Umbilical cord (tissue), 2 donors: Measurements from ENCODE around the gene CPTP. TPM values are rescaled to one million over a fixed set of nuclear protein-coding genes. Genes with fewer than 3 reads are reported as not detected.
"Not testable (repeated sequence)": the region's sequence is repeated elsewhere in the genome, so short reads cannot be mapped to it uniquely, and the experiment has no call there.

Experiments
- DNase-seq: peaks from one replicate; pipeline ENCODE4 v3.0.0-alpha.2; 2015; ENCODE audit warnings: low spot score
- total RNA-seq: library from RNA; depleted of rRNA; stranded (reverse); fragments of >200 nt; gene quantifications from one replicate; pipeline ENCODE4 v1.2.3, GENCODE V29; 2014; ENCODE audit warnings: low replicate concordance; ENCODE audit not compliant: insufficient read depth

Gene CPTP
- total RNA-seq, 1 donor from 2014 or later = 3.4 TPM

DNA sequence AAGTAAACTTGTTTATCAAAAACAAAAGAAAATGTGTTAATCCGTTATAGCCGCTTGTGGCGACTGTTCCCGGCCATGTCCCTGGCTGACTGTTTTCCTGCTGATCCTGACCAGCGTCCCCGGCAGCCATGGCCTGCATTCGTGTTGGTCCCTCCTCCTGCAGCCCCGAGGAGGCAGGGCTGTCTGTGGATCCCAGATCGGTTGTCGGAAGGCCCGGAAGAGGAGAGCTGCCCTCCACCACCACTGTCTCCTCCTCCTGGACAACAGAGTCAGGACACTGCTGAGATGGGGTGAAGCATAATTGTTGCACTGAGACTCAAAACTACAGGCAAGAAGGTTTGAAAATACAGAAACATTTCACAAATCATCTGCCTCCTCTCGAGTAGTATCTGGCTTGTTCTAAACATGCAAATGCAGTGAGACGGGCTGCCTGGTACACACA lies 37.4 kb downstream of the CPTP start:
- DNase-seq = peak; percentile 93

- no peak for DNase-seq
Observed at GRCh38 chr1:1364266-1364665, 39.7 kb downstream of the CPTP start.

- DNase-seq = no peak
Observed at GRCh38 chr1:1365875-1366698, 41.5 kb downstream of the CPTP start.

DNA sequence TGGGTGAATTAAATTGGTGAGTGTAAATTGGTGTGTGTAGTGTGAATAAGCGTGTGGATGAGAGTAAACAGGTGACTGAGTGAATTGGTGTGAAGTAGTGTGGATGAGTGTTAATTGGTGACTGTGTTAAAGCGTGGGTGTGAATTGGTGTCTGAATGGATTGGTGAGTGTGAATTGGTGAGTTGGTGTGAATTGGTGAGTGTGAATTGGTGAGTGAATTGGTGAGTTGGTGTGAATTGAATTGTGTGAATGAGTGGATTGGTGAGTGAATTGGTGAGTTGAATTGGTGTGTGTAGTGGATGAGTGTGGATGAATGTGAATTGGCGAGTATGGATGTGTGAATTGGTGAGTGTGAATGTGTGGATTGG lies 42.1 kb downstream of the CPTP start:
- DNase-seq = no peak

DNA sequence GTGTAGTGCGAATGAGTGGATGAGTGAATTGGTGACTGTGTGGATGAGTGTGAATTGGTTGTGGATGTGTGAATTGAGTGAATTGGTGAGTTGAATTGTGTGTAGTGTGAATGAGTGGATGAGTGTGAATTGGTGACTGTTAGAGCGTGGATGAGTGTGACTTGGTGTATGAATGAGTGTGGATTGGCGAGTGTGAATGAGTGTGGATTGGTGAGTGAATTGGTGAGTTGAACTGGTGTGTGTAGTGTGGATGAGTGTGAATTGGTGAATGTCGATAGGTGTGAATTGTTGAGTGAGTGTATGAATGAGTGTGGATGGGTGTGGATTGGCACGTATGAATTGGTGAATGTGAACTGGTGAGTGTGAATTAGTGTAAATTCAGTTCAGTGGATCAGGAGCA lies 42.7 kb downstream of the CPTP start:
- no peak for DNase-seq

GRCh38 chr1:1370094-1370493 lies 45.5 kb downstream of the CPTP start:
- not testable (repeated sequence) for DNase-seq

DNA sequence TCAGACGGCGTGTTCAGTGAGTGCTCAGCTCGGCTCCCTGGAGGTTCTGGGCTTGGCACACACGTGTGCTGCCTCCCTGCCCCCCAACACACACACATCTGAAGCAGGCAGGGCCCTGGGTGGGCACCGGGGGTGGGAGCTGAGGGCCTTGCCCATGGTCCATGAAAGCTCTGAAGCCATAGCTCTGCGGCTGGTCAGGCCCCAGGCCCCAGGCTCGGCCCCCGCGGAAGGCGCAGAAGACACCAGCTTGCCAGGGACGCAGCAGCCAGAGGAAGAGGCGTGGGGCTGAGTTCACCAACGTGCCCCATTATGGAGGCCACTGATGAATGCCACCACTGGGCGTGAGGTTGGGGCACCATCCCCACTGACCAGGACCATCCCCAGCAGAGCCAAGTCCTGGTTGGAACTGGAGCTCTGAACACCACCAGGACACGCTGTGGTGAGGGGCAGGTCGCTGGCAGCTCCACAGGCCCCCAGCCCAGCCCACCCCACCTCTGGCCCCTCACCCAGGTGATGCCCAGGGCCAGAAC lies 46.2 kb downstream of the CPTP start:
- no peak for DNase-seq

- DNase-seq = no peak
Observed at GRCh38 chr1:1371364-1371745, 46.8 kb downstream of the CPTP start.

- DNase-seq = no peak
Observed at GRCh38 chr1:1371746-1372711, 47.4 kb downstream of the CPTP start.

DNA sequence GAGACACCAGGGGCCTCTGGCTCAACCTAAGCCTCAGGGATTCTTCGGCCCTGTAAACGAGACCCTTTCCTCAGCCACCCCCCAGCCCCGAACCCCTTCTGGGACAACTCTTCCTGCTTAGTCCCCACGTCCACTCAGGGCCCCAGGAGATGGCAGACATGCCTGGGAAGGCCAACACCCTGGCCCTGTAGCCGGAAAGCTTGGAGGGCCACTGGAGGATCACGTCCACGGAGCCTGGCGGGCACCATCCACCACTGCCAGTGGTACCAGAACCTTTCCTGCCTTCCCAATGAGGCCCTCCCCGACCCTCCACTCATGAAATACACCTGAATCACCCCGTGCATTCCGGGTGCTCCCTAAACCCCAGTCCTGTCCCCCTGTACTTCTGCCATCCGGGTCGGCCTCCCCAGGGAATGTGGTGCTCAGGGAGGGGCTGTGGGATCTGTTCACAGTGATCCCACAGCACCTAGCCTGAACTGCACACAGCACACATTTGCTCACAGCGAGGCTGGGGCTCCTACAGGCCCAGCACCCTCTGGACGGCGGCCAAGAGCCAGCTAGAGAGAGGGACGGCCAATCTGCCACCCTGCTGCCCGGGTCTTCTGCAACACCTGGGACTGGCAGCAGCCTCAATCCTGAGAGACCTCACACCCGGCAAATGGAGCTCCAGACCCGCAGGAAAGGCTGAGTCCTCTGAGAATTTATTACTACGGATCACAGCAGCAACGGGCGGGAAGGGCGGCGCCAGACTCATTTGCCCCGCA lies 48.6 kb downstream of the CPTP start:
- no peak for DNase-seq

GRCh38 chr1:1373815-1374588 lies 49.4 kb downstream of the CPTP start:
- DNase-seq = no peak

DNA sequence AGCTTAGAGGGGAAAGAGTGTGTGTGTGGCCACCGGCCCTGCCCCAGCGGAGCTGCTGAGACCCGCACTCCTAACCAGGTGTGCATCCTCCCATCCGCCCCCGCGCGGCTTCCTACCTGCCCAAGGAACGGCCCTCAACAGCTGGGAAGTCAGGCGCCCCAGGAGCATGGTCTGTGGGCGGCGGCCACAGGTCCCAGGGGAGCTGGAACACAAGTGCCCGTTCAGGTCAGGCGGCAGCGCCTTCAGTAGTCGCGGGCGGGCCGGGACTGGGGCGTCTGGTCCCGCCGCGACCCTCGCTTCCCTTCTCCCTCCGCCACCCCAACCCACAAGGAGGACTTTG lies 50.0 kb downstream of the CPTP start:
- DNase-seq = no peak

DNA sequence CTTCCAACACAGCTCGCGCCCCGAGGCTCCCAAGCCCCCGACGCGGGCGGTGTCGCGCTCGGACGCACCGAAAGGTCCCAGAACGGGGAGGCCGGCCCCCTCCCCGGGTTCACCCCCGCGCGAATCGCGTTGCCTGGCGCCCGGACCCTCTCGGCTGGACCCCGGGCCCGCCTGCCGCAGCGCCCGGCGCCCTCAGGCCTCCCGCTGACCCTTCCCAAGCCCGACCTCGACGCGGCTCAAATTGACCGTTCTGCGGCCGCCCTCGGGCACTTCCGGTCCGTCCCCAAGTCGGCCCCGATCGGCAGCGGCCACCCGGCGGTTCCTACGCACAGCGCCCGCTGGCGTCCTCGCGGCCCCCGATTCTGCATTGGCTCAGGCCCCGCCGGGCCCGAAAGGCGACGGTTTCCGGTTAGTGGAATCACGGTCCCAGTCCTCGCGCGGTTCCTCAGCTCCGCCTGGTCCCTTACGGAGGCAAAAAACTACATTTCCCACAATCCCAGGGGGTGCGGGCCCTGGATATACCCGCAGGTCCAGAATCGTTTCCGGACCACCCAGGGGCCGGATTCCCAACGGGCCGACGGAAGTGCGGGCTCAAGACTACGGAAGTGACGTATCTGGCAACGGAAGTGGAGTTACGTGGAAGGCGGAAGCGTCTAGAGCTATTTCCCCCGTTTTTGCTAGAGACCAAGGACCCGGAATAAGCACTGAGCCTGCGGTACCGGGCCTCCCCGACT lies 50.5 kb downstream of the CPTP start, which contains the start of gene AURKAIP1:
Gene AURKAIP1 (minus strand): TSS at position 279 of the 734 bp plus-strand sequence. CDS start 451 bp downstream, outside the sequence.
- peak; percentile 100 for DNase-seq

DNA sequence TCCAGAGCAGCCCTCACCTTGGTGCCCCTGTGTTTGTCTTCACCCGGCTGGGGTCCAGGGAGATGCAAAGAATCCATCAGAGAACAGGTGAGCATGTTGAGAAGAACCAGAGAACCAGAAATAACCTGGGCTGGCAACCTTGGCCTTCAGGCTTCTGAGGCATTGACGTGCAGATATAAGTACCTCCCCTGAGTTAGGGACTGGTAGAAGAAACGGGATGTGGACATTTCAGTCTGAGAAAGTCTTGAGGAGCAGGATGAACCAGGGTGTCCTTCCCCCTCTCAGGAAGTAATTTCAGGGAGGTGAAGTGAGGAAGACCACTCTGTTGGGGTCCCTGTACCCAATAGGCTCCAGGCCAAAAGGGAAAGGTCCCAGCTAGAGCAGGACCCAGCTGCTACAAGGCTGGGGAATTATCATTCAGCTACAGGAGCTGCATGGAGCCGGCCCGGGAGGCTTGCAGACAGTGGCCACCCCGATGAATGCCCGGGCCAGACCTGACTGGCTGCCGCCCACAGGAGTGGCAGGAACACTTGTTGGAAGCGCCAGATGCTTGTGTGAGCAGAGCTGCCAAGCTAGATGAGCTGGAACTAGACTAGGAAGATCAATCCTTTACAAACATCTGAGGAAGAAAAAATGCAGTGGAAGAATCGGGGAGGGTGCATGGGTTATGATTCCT lies 52.1 kb downstream of the CPTP start:
- DNase-seq = no peak

DNA sequence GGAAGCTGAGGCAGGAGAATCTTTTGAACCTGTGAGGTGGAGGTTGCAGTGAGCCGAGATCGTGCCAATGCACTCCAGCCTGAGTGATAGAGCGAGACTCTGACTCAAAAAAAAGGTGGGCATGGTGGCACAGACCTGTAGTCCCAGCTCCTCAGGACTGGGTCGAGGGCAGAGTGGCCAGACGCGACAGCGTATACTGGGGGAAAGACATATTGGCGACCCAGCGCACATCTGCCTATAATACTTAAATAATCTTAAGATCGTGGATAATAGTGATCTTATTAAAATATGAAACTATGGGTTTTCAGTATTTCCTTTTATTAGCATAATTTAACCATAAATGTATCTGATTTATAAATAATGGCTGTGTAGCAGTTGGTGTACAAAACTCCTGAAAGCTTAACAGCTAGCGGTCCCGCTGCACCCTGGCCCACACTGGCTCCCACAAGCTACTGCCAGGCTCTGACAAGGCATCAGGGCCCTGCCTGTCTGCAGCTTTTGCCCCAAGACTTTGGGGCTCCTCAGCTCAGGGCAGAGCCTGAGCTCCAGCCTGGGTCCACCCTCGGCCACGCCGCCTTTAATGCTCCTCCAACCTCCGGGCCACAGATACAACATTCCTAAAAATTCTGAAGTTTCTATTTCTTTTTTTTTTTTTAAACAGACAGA lies 53.1 kb downstream of the CPTP start:
- DNase-seq = no peak
